Measurements from ENCODE around the gene DRC3. TPM values are rescaled to one million over a fixed set of nuclear protein-coding genes. Genes with fewer than 3 reads are reported as not detected.

The DRC3 gene
- 5.0 TPM for total RNA-seq

GRCh38 chr17:17972126-17972951 lies at the start of gene DRC3, which contains the start of gene TOM1L2:
Gene DRC3 (plus strand): TSS chr17:17972862. CDS start chr17:17977599, 4,737 bp downstream.
Gene TOM1L2 (minus strand): TSS chr17:17972400. CDS start chr17:17972313, 87 bp downstream.

GRCh38 chr17:18038861-18039534 lies 66.3 kb downstream of the DRC3 start, which contains the start of the genes ATPAF2 and GID4:
Gene ATPAF2 (minus strand): TSS chr17:18039168. CDS start chr17:18039013, 155 bp downstream.
Gene GID4 (plus strand): TSS chr17:18039408. CDS start chr17:18039465, 57 bp downstream.

Other genes with a start within 250 kb of the DRC3 start
- gene SREBF1, start 135.9 kb upstream of the DRC3 start, total RNA-seq = 30.0 TPM
- gene TOM1L2, start 462 bp upstream of the DRC3 start, total RNA-seq = 49.1 TPM
- gene ATPAF2, start 66.3 kb downstream of the DRC3 start, total RNA-seq = 49.5 TPM
- gene GID4, start 66.5 kb downstream of the DRC3 start, total RNA-seq = 8.8 TPM
- gene DRG2, start 115.1 kb downstream of the DRC3 start, total RNA-seq = 26.3 TPM
- 9.4 TPM for gene MYO15A, start 135.9 kb downstream of the DRC3 start, total RNA-seq
- gene ALKBH5, start 211.0 kb downstream of the DRC3 start, total RNA-seq = 52.3 TPM

Measured in parietal lobe (tissue), 1 donor.